Endothelial cell of umbilical vein (primary cell): Measurements from ENCODE around the gene MARVELD3. TPM values are rescaled to one million over a fixed set of nuclear protein-coding genes. Genes with fewer than 3 reads are reported as not detected.
"Not testable (repeated sequence)": the region's sequence is repeated elsewhere in the genome, so short reads cannot be mapped to it uniquely, and the experiment has no call there.

Experiments
- BruUV-seq: library from RNA; stranded (reverse); fragments of 400-500 nt; replicated peaks from 2 replicates; lab custom pipeline; 2021; lab: Mats Ljungman, UMichigan
- CTCF ChIA-PET: fragments of 300-600, 350-600 bp; sonication (Branson Sonifier 250); formaldehyde crosslinking; loops from one replicate; lab custom pipeline; 2021; ENCODE audit warnings: antibody characterized with exemption, inconsistent platforms; lab: Charles Lee
- POLR2A ChIA-PET: fragments of 300-600, 350-600 bp; sonication (Branson Sonifier 250); formaldehyde crosslinking; loops from one replicate; lab custom pipeline; 2021; ENCODE audit warnings: antibody characterized with exemption, inconsistent platforms; lab: Charles Lee
- DNase-seq: peaks from one replicate; pipeline ENCODE4 v3.0.0-alpha.2; 2011; ENCODE audit warnings: low read depth, low spot score
- FAIRE-seq: peaks from 2 replicates; lab custom pipeline; 2011; peaks lifted over from hg19 to GRCh38; lab: Jason Lieb, UNC
- H2AFZ ChIP-seq: 2 replicates; pipeline ENCODE4 v1.6.0; 2012; ENCODE audit warnings: low read depth, low read length, control low read depth, inconsistent platforms
- H3K27ac ChIP-seq: 2 replicates; pipeline ENCODE4 v1.5.1; 2011; ENCODE audit warnings: low read depth, mild to moderate bottlenecking, control low read depth, low read length, moderate library complexity; ENCODE audit not compliant: insufficient read depth
- H3K27me3 ChIP-seq, 2 experiments: 2 replicates each; pipeline versions ENCODE4 v1.6.0 to v1.6.1; 2011; ENCODE audit warnings: low read length in 2 of 2, mixed read lengths in 1 of 2; ENCODE audit not compliant: control insufficient read depth in 2 of 2, insufficient read depth in 2 of 2
- H3K36me3 ChIP-seq, 2 experiments: 2 replicates in 1 of 2; 3 replicates in 1 of 2; pipeline ENCODE4 v1.5.1; 2011; ENCODE audit warnings: low read length in 2 of 2, mild to moderate bottlenecking in 1 of 2, moderate library complexity in 1 of 2; ENCODE audit not compliant: control insufficient read depth in 2 of 2, insufficient read depth in 2 of 2; ENCODE audit errors: extremely low read depth in 1 of 2
- H3K4me1 ChIP-seq: 3 replicates; pipeline ENCODE4 v1.5.1; 2011; ENCODE audit warnings: mild to moderate bottlenecking, low read length; ENCODE audit not compliant: control insufficient read depth, insufficient read depth; ENCODE audit errors: extremely low read depth
- H3K4me2 ChIP-seq: 2 replicates; pipeline ENCODE4 v1.6.1; 2011; ENCODE audit warnings: low read length, control low read depth, mixed read lengths; ENCODE audit not compliant: insufficient read depth
- H3K4me3 ChIP-seq, 3 experiments: fragments of 200-600 bp in 1 of 3; sonication (generic), shearing (Covaris generic) in 1 of 3; replicated peaks in 1 of 3; 2 replicates each; pipeline ENCODE4 v1.5.1; 2011 to 2016; ENCODE audit warnings: control low read depth in 3 of 3, low read length in 3 of 3, mild to moderate bottlenecking in 2 of 3, inconsistent platforms in 1 of 3, low read depth in 1 of 3, moderate library complexity in 1 of 3; ENCODE audit not compliant: insufficient read depth in 1 of 3
- H3K79me2 ChIP-seq: 2 replicates; pipeline ENCODE4 v1.6.0; 2012; ENCODE audit warnings: low read length, inconsistent platforms; ENCODE audit not compliant: control insufficient read depth, insufficient read depth
- H3K9ac ChIP-seq: replicated peaks from 2 replicates; pipeline ENCODE3; 2011; ENCODE audit warnings: low read length, control low read depth; ENCODE audit not compliant: insufficient read depth; ENCODE audit errors: extremely low read depth
- H3K9me1 ChIP-seq: replicated peaks from 3 replicates; pipeline ENCODE4 v1.6.0; 2011; ENCODE audit warnings: mild to moderate bottlenecking, low read length; ENCODE audit not compliant: control insufficient read depth, insufficient read depth; ENCODE audit errors: extremely low read depth
- H3K9me3 ChIP-seq: replicated peaks from 2 replicates; pipeline ENCODE4 v1.5.1; 2012; ENCODE audit warnings: low read length, inconsistent platforms; ENCODE audit not compliant: control insufficient read depth, insufficient read depth
- H4K20me1 ChIP-seq: replicated peaks from 2 replicates; pipeline ENCODE3; 2011; ENCODE audit warnings: mild to moderate bottlenecking, low read length; ENCODE audit not compliant: control insufficient read depth, insufficient read depth; ENCODE audit errors: extremely low read depth
- EZH2 ChIP-seq: IDR thresholded peaks from 2 replicates; pipeline ENCODE4 v1.6.1; 2012; ENCODE audit warnings: borderline replicate concordance, low read depth, mild to moderate bottlenecking, moderate library complexity, low read length, inconsistent platforms; ENCODE audit not compliant: severe bottlenecking
- FOS ChIP-seq: IDR thresholded peaks from 2 replicates; pipeline ENCODE4 v1.6.1; 2011; ENCODE audit warnings: mild to moderate bottlenecking, low read length, moderate library complexity, borderline replicate concordance; ENCODE audit not compliant: insufficient read depth
- GATA2 ChIP-seq: IDR thresholded peaks from 2 replicates; pipeline ENCODE4 v1.7.0; 2011; ENCODE audit warnings: low read depth, mild to moderate bottlenecking, moderate library complexity, mixed read lengths, low read length; ENCODE audit not compliant: insufficient read length, insufficient read depth
- JUN ChIP-seq: IDR thresholded peaks from 2 replicates; pipeline ENCODE4 v1.6.1; 2011; ENCODE audit warnings: borderline replicate concordance, low read depth; ENCODE audit not compliant: insufficient read length, insufficient read depth
- MYC ChIP-seq: IDR thresholded peaks from one replicate; pipeline ENCODE4 v1.6.1; 2011; ENCODE audit warnings: mild to moderate bottlenecking, low read depth, low read length
- POLR2A ChIP-seq: IDR thresholded peaks from 2 replicates; pipeline ENCODE4 v1.6.1; 2012; ENCODE audit warnings: low read depth, mild to moderate bottlenecking, control low read depth, low read length
- POLR2AphosphoS5 ChIP-seq: IDR thresholded peaks from 2 replicates; pipeline ENCODE4 v1.6.1; 2012; ENCODE audit warnings: low read depth, mild to moderate bottlenecking, control low read depth, low read length, moderate library complexity; ENCODE audit not compliant: insufficient read depth
- dilution Hi-C: fragments of 300-500 bp; cut with MboI; formaldehyde crosslinking; loops from one replicate; pipeline ENCODE4 v1.15.0; 2019; ENCODE audit warnings: low sequenced_read_pairs; ENCODE audit not compliant: extremely low pct_ligation_motif_present
- intact Hi-C: fragments of 100-400 bp; cut with micrococcal nuclease; formaldehyde crosslinking; loops from one replicate; pipeline ENCODE4 v1.10.0; 2022
- polyA plus RNA-seq, 4 experiments: library from polyadenylated mRNA; depleted of rRNA in 3 of 4; stranded (reverse) in 3 of 4; unstranded in 1 of 4; fragments of >200 nt; gene quantifications; 2 replicates each; pipeline versions ENCODE4 v1.2.1 to v1.2.3, GENCODE V29; 2011 to 2012; ENCODE audit warnings: missing spikeins in 1 of 4
- total RNA-seq: library from RNA; stranded (reverse); gene quantifications from 2 replicates; pipeline ENCODE4 v1.2.3, GENCODE V29; 2021
- TF ChIP-seq, protein P1 (sequence below): IDR thresholded peaks from 2 replicates; pipeline ENCODE4 v1.6.1; 2011; ENCODE audit not compliant: insufficient read depth, insufficient read length
- TF ChIP-seq, protein P2 (sequence below), 2 donors: IDR thresholded peaks; 1 replicate in 1 of 2; 2 replicates in 1 of 2; pipeline ENCODE4 v1.5.1; 2011; ENCODE audit warnings: low read length in 2 of 2, mild to moderate bottlenecking in 2 of 2, moderate library complexity in 2 of 2, control low read depth in 1 of 2, inconsistent platforms in 1 of 2, low read depth in 1 of 2; ENCODE audit not compliant: insufficient read depth in 1 of 2; ENCODE audit errors: extremely low read depth in 1 of 2

The MARVELD3 gene
- total and polyA plus RNA-seq, 2 donors (not counting 3 experiments of a cell fraction or from before 2014, with no cell fraction given), result not detected

DNA sequence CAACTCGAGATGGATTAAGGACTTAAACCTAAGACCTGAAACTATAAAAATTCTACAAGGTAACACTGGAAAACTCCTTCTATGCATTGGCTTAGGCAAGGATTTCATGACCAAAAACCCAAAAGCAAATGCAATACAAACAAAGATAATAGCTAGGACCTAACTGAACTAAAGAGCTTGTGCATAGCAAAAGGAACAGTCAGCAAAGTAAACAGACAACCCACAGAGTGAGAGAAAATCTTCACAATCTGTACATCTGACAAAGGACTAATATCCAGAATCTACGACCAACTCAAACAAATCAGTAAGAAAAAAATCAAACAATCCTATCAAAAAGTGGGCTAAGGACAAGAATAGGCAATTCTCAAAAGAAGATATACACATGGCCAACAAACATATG lies 27.6 kb upstream of the MARVELD3 start:
- H3K27ac ChIP-seq, H3K36me3 ChIP-seq, DNase-seq, H3K4me2 ChIP-seq, H3K4me3 ChIP-seq, BruUV-seq, H3K4me1 ChIP-seq, intact Hi-C loops, FAIRE-seq, H3K79me2 ChIP-seq, dilution Hi-C loops, H2AFZ ChIP-seq, POLR2A ChIA-PET, H3K9me1 ChIP-seq, H3K9me3 ChIP-seq, H3K27me3 ChIP-seq, H3K9ac ChIP-seq, H4K20me1 ChIP-seq: not testable (repeated sequence)
- CTCF ChIA-PET, result interaction anchor here (1.4 kb wide), 1 partner anchor 13 kb away, joined by 5 read pairs; no protein-coding TSS in a partner anchor

DNA sequence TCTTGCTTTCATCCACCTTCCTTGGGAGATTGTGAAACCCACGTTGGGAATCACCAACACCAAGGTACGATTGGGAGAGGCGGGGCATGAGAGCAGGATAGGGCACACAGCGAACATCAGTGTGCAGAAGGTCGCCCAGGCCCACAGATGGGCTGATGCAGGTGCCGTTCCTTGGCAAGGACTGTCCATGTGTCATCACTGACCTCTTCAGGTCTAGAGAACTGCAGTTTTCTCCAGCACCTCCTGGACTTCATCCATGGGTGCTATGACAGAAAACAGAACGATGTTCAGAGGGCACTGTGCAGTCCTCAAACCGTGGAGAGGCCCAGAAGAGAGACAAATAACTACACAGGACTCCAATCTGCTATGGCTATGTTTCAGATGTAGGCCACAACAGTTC lies 25.2 kb upstream of the MARVELD3 start:
- no TSS peak for BruUV-seq
- dilution Hi-C loops (no loop called here), intact Hi-C loops (no loop called here)
- Histone ChIP-seq H3K4me1 (no peaks in the 10 kb centered on the region), H3K27me3 (no peaks in the 10 kb centered on the region), H3K27ac (no peak overlapping the region), H3K79me2 (no peaks in the 10 kb centered on the region), H3K36me3 (no peaks in the 10 kb centered on the region), H2AFZ (no peak overlapping the region), H3K4me3 (no peak overlapping the region), H3K4me2 (no peak overlapping the region), H3K9me3 (no peaks in the 10 kb centered on the region), H4K20me1 (no peaks in the 10 kb centered on the region), H3K9ac (no peak overlapping the region), H3K9me1 (no peaks in the 10 kb centered on the region)
- FAIRE-seq (no peak), DNase-seq (no peak)
- CTCF ChIA-PET, result no interaction called here
- POLR2A ChIA-PET, result interaction anchor here (0.6 kb wide), 2 partner anchors 125 to 137 kb away, joined by 3 to 5 read pairs; no protein-coding TSS in a partner anchor
- TF ChIP-seq POLR2A, result no peak
- TF ChIP-seq, protein P1, sequence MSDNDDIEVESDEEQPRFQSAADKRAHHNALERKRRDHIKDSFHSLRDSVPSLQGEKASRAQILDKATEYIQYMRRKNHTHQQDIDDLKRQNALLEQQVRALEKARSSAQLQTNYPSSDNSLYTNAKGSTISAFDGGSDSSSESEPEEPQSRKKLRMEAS, result no peak
- TF ChIP-seq POLR2AphosphoS5, result no peak
- no peak for TF ChIP-seq EZH2
- TF ChIP-seq FOS, result no peak
- TF ChIP-seq, protein P2, sequence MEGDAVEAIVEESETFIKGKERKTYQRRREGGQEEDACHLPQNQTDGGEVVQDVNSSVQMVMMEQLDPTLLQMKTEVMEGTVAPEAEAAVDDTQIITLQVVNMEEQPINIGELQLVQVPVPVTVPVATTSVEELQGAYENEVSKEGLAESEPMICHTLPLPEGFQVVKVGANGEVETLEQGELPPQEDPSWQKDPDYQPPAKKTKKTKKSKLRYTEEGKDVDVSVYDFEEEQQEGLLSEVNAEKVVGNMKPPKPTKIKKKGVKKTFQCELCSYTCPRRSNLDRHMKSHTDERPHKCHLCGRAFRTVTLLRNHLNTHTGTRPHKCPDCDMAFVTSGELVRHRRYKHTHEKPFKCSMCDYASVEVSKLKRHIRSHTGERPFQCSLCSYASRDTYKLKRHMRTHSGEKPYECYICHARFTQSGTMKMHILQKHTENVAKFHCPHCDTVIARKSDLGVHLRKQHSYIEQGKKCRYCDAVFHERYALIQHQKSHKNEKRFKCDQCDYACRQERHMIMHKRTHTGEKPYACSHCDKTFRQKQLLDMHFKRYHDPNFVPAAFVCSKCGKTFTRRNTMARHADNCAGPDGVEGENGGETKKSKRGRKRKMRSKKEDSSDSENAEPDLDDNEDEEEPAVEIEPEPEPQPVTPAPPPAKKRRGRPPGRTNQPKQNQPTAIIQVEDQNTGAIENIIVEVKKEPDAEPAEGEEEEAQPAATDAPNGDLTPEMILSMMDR (IDR thresholded peaks at IDR 0.05; ENCODE audit: extremely low read depth in 1 of 2, insufficient read depth in 1 of 2, low read depth in 1 of 2, low read length in 2 of 2), result no peak
- TF ChIP-seq MYC, result no peak
- no peak for TF ChIP-seq JUN
- no peak for TF ChIP-seq GATA2
